NCI-H2107 treated with DMSO at 0.1 percent for 48 hours (cell line): Measurements from ENCODE around the gene CHD1L.
"Not testable (repeated sequence)": the region's sequence is repeated elsewhere in the genome, so short reads cannot be mapped to it uniquely, and the experiment has no call there.

Experiments
- DNase-seq: peaks from one replicate; lab custom pipeline; 2025; ENCODE audit not compliant: unreplicated experiment; lab: John Stamatoyannopoulos, UW

Gene CHD1L

DNA sequence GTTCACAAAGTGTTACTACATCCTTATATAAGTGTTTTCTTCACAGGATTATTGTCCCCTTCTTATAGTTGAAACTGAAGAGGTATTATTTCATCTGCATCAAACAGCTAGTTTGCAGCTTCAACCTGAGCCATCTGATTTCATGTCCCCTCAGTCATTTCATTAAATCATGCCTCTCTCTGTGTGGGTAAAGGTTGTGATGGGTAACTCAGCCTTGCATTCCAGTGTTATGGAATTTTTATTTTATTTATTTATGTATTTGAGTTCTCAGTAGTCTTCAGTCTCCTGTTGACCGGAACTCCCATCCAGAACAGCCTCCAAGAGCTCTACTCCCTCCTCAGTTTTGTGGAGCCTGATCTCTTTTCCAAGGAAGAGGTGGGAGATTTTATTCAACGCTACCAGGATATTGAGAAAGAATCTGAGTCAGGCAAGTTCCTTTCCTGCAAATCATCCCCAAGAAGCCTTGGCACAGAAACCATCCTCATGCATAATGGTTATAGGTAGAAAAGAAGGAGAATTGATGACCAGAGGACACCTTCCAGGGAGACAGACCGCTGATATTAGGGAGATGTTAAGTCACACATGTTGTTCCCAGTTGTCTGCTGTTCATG lies 21.8 kb downstream of the CHD1L start:
- no peak for DNase-seq

DNA sequence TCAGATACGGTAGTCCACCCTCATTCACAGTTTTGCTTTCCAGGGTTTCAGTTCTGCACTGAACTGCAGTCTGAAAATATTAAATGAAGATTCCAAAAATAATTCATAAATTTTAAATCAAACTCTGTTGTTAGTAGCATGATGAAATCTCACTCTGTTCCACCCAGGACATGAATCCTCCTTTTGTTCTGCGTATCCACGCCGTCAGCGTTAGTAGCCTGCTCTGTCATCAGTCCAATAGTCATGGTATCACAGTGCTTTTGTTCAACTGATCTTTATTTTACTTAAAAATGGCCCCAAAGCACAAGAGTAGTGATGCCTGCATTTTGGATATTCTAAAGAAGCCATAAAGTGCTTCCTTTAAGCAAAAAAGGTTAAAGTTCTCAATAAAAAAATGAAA lies 23.9 kb downstream of the CHD1L start:
- DNase-seq, result no peak

DNA sequence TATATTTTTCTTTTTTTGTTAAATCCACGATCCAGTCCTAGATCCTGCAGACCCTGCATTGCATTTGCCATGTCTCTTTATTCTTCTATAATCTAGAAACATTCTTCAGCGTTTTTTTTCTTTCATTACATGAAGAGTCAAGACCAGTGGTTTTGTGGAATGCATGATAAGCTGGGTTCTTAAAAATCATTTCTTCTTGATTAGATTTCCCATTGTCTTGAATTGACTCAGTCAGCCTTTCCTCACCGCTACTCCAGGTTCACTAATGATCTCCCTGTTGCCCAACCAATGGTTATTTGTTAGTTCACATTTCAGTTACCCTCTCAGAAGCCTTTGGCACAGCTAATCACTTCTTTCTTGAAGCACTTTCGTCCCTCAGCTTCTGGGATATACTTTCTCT lies 25.2 kb downstream of the CHD1L start:
- no peak for DNase-seq

DNA sequence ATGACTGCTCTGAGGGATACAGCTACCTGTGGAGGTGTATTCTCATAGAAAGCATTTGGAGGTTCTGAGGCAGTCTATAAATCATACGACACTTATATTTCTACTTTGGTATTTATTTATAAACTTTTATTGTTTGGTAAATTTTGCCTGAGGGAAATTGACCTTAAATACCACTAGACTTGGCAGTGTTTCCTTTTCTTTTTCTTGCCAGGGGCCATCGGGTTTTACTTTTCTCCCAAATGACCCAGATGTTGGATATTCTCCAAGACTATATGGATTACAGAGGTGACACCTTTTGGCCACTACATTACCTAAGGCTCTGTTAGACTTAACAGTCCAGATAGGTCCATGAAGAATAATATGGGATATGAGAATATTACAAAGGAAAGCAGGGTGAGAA lies 28.2 kb downstream of the CHD1L start:
- DNase-seq, result no peak

DNA sequence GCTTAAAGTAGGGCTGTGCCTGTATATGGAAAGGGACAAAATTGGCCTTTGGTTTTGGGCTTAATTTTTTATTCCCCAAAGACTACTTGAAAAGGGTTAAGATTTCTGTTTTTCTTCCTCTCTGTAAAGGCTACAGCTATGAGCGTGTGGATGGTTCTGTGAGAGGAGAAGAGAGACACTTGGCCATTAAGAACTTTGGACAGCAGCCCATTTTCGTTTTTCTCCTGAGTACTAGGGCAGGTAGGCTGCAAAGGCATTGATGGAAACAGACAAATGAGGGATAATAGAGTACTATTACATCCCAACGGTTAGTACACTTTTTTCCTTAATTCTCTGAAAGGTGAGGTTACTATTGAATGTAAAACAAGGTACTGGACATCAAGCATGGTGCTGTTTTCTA lies 29.6 kb downstream of the CHD1L start:
- DNase-seq, result no peak

DNA sequence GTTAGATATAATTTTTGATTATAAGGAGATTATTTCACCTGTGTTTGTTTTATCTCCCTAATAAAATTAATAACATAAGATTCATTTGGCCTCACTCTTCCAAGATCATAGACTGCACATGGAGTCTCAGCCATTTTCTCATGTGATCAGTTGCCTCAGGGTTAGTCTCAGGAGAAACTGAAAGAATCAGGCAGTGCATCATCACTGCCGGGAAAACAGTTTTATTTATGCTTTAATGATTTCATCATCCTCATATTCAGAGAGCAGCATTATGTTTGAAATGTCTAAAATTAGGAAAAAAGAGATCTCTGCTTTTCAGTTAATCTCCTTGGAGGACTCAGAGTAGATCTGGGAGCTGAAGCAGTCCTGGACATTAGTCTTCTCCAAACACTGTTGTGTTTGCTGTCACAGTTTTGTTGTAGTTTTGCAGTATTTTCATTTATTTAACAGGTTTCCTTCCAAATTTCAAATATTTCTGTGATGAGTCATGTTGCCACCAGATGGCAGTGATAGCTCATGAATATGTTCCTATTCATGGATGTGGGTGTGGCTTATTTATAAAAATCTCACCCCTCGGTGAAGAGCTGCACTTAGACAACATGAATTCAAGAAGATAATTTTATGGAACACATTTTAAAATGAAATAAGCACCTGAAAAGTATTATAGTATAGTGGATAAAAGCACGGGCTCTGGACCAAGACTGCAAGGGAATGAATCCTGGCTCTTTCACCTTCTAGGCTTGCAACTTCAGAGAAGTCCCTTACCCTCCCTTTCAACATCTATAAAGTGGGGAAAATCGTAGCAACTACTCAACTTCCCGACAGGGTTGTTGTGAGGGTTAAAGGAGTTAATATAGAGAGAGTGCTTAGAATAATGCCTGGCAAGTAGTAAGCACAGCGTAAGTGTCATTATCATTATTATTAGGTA lies 31.2 kb downstream of the CHD1L start:
- peak; percentile 25 for DNase-seq

DNA sequence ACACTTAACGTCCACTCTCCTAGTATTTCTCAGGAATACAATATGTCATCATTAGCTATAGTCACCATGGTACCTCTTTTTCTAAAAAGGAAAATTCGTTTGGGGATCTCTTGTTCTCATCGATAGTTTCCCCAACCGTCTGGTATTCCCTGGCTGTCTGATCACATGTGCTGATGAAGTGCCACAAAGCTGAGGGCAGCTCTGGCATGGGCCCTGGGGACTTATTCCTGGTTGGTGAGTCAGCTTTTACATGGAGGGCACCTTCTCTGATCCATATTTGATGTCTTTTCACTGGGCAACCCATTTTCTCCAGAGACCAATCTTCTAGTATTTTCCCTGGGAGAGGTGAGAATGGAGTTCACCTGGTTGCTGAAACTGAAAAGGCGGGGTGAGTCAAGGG lies 39.5 kb downstream of the CHD1L start:
- DNase-seq, result no peak

DNA sequence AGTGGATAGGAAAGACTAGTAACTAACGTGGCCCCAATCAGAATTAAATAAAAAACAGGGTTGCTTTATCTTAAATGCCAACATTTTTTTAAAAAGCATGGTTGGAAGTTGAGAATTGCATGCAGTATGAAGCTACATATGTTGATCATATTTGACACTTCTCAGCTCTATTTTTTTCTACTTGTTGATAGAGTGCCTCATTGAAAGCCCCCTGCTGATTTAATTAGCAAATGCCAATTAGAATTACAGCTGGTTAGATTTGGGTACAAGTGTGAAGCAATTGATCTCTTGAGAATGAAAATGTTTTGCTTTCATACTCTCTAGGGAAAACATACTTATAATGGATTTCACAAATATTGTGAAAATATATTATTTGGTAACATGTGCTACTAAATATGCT lies 40.5 kb downstream of the CHD1L start:
- DNase-seq, result no peak

DNA sequence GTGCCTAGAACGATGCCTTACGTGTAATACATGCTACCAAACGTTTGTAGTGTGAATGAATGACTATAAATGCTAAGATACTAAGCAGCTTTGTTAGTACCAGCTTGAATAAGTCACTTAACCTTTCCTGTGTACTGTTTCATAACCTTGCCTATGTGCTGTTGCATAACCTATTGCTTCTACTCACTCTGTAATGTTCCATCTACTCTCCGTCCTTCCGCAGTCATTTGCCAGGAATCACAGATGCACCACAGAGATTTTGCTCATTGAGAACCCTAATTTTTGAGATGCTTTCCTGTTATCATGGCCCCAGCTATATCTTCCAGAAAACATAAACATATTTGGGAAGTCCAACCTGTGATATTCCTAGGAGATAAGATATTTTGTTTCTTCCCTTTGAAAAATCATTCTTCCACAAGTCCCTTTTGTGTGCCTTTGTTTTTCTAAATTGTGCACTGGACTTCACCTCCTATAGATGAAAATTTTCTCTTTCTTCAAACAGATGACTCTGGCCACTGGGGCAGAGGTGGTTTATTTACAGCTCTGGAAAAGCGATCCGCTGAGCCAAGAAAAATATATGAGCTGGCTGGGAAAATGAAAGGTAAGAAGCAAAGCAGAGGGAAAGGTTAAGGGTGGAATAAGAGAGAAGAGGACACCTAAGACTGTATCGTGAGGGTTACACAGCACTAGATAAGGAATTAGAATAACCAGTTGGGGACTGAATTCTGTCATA lies 44.8 kb downstream of the CHD1L start:
- no peak for DNase-seq

DNA sequence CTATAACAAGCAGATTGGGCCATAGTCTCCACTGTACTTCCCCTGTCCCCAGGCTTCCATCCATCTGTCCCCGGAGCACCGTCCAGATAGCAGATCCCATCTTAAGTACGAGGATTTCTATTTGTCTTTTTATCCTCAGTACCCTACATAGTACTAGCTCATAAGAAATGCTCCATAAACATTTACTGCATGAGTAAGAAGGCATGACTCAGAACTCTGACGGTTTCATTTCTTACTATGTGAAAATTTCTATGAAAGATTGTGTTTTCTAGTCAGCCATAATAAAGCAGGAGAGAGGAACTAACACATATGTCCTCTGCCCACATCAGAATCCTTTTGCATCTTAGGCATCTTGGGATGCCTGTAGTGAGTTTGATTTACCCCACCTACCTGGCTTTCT lies 49.5 kb downstream of the CHD1L start:
- no peak for DNase-seq

DNA sequence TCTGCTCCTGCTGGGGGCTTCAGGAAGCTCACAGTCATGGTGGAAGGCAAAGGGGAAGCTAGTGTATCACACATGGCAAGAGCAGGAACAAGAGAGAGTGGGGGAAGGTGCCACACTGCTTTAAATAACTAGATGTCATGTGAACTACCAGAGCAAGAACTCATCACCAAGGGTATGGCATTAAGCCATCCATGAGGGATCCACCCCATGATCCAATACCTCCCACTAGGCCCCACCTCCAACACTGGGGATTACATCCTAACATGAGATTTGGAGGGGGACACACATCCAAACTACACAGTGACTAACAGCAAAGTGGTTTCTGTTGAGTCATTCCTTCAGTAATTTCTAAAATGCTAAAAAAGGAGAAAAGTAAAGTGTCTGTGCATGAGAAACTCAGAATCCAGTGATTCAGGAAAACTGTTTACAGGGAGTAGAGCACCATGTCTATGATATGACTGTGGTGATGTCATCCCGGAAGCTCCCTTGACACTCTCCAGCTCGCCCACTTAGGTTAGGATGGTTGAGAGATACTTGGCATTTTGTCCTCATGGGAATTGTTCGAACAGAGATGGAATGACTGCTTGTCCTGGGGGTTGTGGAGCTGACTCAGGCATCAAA lies 50.3 kb downstream of the CHD1L start:
- DNase-seq, result no peak

DNA sequence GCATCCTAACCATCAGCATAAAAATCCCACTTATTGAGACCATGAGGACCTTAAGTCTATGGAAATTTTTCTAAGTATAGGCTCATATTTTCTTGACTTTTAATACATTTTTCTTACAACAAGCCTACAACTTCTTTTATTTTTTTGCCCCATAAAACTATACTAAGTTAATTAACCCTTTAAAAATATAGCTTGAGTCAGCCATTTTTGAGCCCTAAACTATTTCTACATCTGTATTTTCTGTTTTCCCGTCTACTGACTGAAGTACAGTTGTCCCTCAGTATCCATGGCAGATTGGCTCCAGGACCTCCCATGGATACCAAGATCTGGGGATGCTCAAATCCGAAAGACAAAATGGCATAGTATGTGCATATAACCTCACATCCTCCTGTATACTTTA lies 55.0 kb downstream of the CHD1L start:
- no peak for DNase-seq

DNA sequence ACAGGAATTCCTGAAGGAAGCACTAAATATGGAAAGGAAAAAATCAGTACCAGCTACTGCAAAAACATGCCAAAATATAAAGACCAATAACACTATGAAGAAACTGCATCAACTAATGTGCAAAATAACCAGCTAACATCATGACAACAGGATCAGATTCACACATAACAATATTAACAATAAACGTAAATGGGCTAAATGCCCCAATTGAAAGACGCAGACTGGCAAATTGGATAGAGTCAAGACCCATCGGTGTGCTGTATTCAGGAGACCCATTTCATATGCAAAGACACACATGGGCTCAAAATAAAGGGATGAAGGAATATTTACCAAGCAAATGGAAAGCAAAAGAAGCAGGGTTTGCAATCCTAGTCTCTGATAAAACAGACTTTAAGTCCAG lies 63.3 kb downstream of the CHD1L start:
- DNase-seq, result not testable (repeated sequence)

DNA sequence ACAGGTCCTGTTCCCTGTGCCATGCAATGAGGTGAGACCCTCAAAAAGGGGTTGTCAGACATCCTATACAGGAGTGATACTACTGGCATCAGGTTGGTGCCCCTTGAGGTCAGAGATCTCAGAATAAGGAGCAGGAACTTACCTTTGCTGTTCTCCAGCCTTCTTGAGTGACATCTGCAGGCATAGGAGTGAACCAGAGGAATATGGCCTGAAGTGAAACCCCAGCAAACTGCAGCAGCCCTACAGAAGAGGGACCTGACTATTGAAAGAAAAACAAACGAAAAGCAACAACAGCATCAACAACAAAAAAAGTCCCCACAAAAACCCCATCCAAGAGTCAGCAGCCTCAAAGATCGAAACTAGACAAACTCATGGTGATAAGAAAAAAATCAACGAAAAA lies 74.5 kb downstream of the CHD1L start:
- no peak for DNase-seq

DNA sequence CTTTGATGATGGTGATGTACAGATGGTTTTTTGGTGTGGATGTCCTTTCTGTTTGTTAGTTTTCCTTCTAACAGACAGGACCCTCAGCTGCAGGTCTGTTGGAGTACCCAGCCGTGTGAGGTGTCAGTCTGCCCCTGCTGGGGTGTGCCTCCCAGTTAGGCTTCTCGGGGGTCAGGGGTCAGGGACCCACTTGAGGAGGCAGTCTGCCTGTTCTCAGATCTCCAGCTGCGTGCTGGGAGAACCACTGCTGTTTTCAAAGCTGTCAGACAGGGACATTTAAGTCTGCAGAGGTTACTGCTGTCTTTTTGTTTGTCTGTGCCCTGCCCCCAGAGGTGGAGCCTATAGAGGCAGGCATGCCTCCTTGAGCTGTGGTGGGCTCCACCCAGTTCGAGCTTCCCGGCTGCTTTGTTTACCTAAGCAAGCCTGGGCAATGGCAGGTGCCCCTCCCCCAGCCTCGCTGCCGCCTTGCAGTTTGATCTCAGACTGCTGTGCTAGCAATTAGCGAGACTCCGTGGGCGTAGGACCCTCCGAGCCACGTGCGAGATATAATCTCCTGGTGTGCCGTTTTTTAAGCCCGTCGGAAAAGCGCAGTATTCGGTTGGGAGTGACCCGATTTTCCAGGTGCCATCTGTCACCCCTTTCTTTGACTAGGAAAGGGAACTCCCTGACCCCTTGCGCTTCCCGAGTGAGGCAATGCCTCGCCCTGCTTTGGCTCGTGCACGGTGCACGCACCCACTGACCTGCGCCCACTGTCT lies 84.6 kb downstream of the CHD1L start:
- not testable (repeated sequence) for DNase-seq

DNA sequence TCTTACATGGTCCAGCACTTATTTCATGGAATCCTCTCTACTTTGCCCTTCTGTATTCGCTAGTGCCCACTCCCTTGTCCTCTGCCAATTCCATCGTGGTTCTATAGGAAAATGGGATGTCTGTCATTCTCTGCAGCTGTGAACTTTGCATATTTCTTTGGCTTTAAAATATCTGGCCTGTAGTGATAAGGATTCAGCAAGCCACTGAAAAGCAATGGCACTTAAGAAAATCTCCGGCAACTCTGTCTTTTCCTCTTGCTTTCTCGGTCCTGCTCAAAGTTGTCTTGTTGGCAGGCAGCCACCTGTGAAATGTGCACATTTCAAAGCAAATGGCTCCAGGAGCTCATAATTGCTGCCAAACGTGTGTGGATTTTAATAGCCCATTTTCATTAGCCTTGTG lies 91.8 kb downstream of the CHD1L start:
- no peak for DNase-seq

DNA sequence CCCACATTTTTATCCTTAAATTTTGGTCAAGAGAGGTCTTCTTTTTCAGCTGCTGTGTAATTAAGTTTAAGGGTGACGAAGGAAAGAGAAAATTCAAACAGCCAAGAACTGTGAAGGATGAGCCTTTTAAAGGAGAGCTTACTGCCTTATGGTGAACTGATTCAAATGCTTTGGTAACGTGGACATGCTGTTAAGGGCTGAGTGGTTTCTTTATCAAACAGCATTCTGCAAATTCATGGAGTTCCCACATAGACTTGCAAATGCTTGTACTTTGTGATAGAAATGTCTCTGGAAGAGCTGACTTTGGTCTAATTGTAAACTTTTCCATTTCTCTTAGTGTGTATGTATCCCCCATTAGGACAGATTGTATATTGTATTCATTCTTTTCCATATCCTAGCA lies 93.8 kb downstream of the CHD1L start:
- DNase-seq, result no peak

DNA sequence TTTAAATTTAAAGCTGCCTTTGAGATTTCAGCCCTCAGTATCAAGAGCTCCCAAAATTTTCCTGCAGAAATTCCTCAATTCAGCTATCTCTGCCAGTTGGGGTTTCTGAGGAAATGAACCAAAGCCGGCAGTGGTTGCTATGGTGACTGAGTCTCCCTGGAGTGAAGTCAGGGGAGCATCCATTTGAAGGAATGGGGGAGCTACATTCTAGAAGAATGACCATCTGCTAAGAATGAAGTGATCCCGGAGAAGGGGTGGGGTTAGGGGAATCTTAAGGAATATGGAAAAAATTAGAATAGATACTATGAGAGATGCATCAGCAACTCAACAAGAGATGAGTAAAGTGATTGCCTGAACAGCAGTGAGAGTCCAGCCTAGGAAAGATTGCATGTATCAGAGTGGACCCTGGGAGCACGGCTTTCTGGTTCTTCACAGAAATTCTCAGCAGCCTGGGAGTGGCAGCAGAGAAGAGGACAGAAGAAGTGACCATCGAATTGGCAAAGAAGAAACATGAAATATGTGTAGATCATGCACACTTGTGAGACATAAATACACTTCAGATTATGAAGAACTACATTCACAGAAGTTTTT lies 94.7 kb downstream of the CHD1L start:
- no peak for DNase-seq

DNA sequence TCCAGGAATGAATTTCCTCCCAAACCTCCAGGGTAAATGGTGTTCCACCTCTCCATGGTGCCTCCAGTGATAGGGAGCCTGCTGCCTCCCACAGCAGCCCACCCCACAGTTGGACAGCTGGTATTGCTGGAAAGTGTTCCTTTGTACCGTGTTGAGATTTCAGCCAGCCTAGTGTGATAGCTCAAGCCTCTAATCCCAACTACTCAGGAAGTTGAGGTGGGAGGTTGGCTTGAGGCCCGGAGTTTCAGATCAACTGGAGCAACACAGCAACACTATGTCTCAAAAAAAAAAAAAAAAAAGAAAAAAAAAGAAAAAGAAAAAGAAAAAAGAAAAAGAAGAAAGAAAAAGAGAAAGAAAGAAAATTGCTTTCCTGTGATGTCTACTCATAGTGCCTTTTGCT lies 96.1 kb downstream of the CHD1L start:
- DNase-seq, result no peak

DNA sequence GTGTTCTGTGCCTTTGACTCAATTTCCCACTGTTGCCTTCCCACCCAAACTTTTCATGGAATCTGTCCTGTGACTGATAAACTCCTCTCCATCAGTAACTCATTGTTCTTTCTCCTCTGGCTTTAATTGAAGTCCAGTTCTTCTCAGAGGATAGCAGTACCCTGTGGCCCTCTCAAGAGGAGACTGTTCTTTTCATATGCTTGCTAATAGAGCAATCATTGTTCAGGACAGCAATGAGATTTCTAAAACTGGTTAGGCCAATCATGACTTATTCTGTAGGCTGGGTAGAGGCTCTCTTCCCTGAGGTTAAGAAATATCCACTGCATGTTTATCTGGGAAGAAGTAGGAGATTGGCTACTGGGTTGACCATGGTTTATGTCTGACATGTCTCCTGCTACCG lies 98.8 kb downstream of the CHD1L start:
- no peak for DNase-seq
